Liver (tissue), 9 donors: ENCODE results near the gene LRTM1. TPM values are rescaled to one million over a fixed set of nuclear protein-coding genes. Genes with fewer than 3 reads are reported as not detected.

ENCODE experiments used
- DNase-seq: peaks from one replicate; pipeline ENCODE4 v3.0.0-alpha.2; 2017; ENCODE audit warnings: low spot score
- H3K27ac ChIP-seq, 2 donors: one replicate each; pipeline ENCODE4 v1.7.0; 2013; ENCODE audit warnings: inconsistent platforms in 2 of 2, low read length in 2 of 2, control low read depth in 1 of 2, low read depth in 1 of 2, mild to moderate bottlenecking in 1 of 2
- H3K27me3 ChIP-seq, 4 donors: one replicate each; pipeline versions ENCODE4 v1.6.1 to v1.7.0; 2013; ENCODE audit warnings: low read length in 3 of 4, inconsistent platforms in 1 of 4, mild to moderate bottlenecking in 1 of 4, moderate library complexity in 1 of 4; ENCODE audit not compliant: control insufficient read depth in 4 of 4, insufficient read depth in 4 of 4
- H3K36me3 ChIP-seq, 4 donors: one replicate each; pipeline versions ENCODE4 v1.6.1 to v1.7.0; 2013; ENCODE audit warnings: low read length in 3 of 4, mild to moderate bottlenecking in 3 of 4, low read depth in 1 of 4, moderate library complexity in 1 of 4; ENCODE audit not compliant: control insufficient read depth in 4 of 4, insufficient read depth in 3 of 4
- H3K4me1 ChIP-seq, 4 donors: one replicate each; pipeline versions ENCODE4 v1.6.1 to v1.7.0; 2013; ENCODE audit warnings: low read length in 3 of 4, mild to moderate bottlenecking in 3 of 4, moderate library complexity in 1 of 4; ENCODE audit not compliant: control insufficient read depth in 4 of 4, insufficient read depth in 4 of 4
- H3K4me3 ChIP-seq, 3 donors: one replicate each; pipeline versions ENCODE4 v1.6.1 to v1.7.0; 2013; ENCODE audit warnings: low read length in 3 of 3, control low read depth in 1 of 3, low read depth in 1 of 3, mild to moderate bottlenecking in 1 of 3
- H3K9ac ChIP-seq, 2 donors: one replicate each; pipeline ENCODE4 v1.7.0; 2013; ENCODE audit warnings: low read length in 2 of 2, mild to moderate bottlenecking in 2 of 2, moderate library complexity in 2 of 2, control low read depth in 1 of 2, low read depth in 1 of 2
- H3K9me3 ChIP-seq, 4 donors: one replicate each; pipeline versions ENCODE4 v1.6.1 to v1.7.0; 2013; ENCODE audit warnings: low read length in 3 of 4; ENCODE audit not compliant: control insufficient read depth in 4 of 4
- CTCF ChIP-seq: fragments of 150-350 bp; IDR thresholded peaks from 2 replicates; pipeline ENCODE4 v1.5.1; 2017; ENCODE audit warnings: improper control_type of control experiment, low read depth, low read length; ENCODE audit not compliant: missing input control
- EGR1 ChIP-seq, 2 donors: IDR thresholded peaks; 2 replicates each; pipeline ENCODE4 v1.6.1; 2016 to 2018; ENCODE audit warnings: antibody characterized with exemption in 2 of 2, low read depth in 2 of 2
- FOXA1 ChIP-seq: IDR thresholded peaks from 2 replicates; pipeline ENCODE4 v1.6.1; 2016; ENCODE audit warnings: antibody characterized with exemption
- FOXA2 ChIP-seq: IDR thresholded peaks from 2 replicates; pipeline ENCODE4 v1.6.1; 2016; ENCODE audit warnings: antibody characterized with exemption
- HNF4G ChIP-seq: IDR thresholded peaks from 2 replicates; pipeline ENCODE4 v1.6.1; 2016; ENCODE audit warnings: antibody characterized with exemption
- NR2F2 ChIP-seq: IDR thresholded peaks from 2 replicates; pipeline ENCODE4 v1.6.1; 2016; ENCODE audit warnings: antibody characterized with exemption
- RAD21 ChIP-seq, 2 donors: IDR thresholded peaks; 2 replicates each; pipeline ENCODE4 v1.6.1; 2016; ENCODE audit warnings: antibody characterized with exemption in 2 of 2, mild to moderate bottlenecking in 2 of 2
- RXRA ChIP-seq, 2 donors: IDR thresholded peaks; 2 replicates each; pipeline ENCODE4 v1.6.1; 2017 to 2018; ENCODE audit warnings: antibody characterized with exemption in 2 of 2, mild to moderate bottlenecking in 1 of 2
- SP1 ChIP-seq: IDR thresholded peaks from 2 replicates; pipeline ENCODE4 v1.6.1; 2018; ENCODE audit warnings: antibody characterized with exemption, mild to moderate bottlenecking
- TAF1 ChIP-seq: conservative IDR thresholded peaks from 2 replicates; pipeline ENCODE4 v1.6.1; 2016; ENCODE audit warnings: antibody characterized with exemption, mild to moderate bottlenecking
- WGBS: extraction: QIAGEN DNeasy Blood & Tissue Kit; methylation state at CpG from one replicate; pipeline ENCODE4 v1.1.7; 2013; 5-methylcytosine and 5-hydroxymethylcytosine counted together
- polyA plus RNA-seq, 2 donors: library from polyadenylated mRNA; stranded (reverse) in 1 of 2; unstranded in 1 of 2; fragments of 200-250 nt in 1 of 2; fragments of >200 nt in 1 of 2; fragmentation: Nextera tagmentation in 1 of 2; extraction: Ambion mirVana in 1 of 2; gene quantifications; one replicate each; pipeline versions ENCODE4 v1.2.1 to v1.2.3, GENCODE V29; 2013 to 2015
- total RNA-seq, 2 donors: library from RNA; depleted of rRNA; stranded (reverse); fragments of >200 nt; gene quantifications; one replicate each; pipeline ENCODE4 v1.2.3, GENCODE V29; 2014
- TF ChIP-seq, protein P1 (sequence below): IDR thresholded peaks from 2 replicates; pipeline ENCODE4 v1.6.1; 2016; ENCODE audit warnings: antibody characterized with exemption
- TF ChIP-seq, protein P2 (sequence below): IDR thresholded peaks from 2 replicates; pipeline ENCODE4 v1.6.1; 2016; ENCODE audit warnings: antibody characterized with exemption, mild to moderate bottlenecking
- TF ChIP-seq, protein P3 (sequence below): IDR thresholded peaks from 2 replicates; pipeline ENCODE4 v1.6.1; 2016; ENCODE audit warnings: antibody characterized with exemption
- donor health status: healthy.
- donor health status: healthy.
- donor health status: healthy.
- donor health status: healthy.
- donor health status: healthy.

LRTM1 gene
- total and polyA plus RNA-seq, 4 donors: not detected

- TF ChIP-seq FOXA1 (no peak), RAD21 (IDR thresholded peaks at IDR 0.05) (no peak), EGR1 (IDR thresholded peaks at IDR 0.05; ENCODE audit: low read depth in 2 of 2) (no peak)
- TF ChIP-seq, protein P1, sequence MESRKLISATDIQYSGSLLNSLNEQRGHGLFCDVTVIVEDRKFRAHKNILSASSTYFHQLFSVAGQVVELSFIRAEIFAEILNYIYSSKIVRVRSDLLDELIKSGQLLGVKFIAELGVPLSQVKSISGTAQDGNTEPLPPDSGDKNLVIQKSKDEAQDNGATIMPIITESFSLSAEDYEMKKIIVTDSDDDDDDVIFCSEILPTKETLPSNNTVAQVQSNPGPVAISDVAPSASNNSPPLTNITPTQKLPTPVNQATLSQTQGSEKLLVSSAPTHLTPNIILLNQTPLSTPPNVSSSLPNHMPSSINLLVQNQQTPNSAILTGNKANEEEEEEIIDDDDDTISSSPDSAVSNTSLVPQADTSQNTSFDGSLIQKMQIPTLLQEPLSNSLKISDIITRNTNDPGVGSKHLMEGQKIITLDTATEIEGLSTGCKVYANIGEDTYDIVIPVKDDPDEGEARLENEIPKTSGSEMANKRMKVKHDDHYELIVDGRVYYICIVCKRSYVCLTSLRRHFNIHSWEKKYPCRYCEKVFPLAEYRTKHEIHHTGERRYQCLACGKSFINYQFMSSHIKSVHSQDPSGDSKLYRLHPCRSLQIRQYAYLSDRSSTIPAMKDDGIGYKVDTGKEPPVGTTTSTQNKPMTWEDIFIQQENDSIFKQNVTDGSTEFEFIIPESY: no peak
- DNase-seq: no peak
- Histone ChIP-seq H3K27me3 (peaks cover 0 to 4% (median 0%) of the 10 kb centered on the region in 4 donors), H3K9ac (no peak overlapping the region), H3K4me1 (no peaks in the 10 kb centered on the region), H3K27ac (no peak overlapping the region), H3K36me3 (no peaks in the 10 kb centered on the region), H3K9me3 (no peaks in the 10 kb centered on the region), H3K4me3 (no peak overlapping the region)
- 45% methylated on average over 1 of the region's 1 CpG for WGBS
Measured at GRCh38 chr3:54967731-54968161, 39.9 kb upstream of the LRTM1 start.

- H3K9me3 ChIP-seq: no peaks in the 10 kb centered on the region
- no peaks in the 10 kb centered on the region for H3K36me3 ChIP-seq
- no peak overlapping the region for H3K27ac ChIP-seq
- no peak overlapping the region for H3K4me3 ChIP-seq
- TF ChIP-seq, protein P1: no peak
- TF ChIP-seq HNF4G (no peak), NR2F2 (no peak), FOXA2 (no peak)
- TF ChIP-seq, protein P2, sequence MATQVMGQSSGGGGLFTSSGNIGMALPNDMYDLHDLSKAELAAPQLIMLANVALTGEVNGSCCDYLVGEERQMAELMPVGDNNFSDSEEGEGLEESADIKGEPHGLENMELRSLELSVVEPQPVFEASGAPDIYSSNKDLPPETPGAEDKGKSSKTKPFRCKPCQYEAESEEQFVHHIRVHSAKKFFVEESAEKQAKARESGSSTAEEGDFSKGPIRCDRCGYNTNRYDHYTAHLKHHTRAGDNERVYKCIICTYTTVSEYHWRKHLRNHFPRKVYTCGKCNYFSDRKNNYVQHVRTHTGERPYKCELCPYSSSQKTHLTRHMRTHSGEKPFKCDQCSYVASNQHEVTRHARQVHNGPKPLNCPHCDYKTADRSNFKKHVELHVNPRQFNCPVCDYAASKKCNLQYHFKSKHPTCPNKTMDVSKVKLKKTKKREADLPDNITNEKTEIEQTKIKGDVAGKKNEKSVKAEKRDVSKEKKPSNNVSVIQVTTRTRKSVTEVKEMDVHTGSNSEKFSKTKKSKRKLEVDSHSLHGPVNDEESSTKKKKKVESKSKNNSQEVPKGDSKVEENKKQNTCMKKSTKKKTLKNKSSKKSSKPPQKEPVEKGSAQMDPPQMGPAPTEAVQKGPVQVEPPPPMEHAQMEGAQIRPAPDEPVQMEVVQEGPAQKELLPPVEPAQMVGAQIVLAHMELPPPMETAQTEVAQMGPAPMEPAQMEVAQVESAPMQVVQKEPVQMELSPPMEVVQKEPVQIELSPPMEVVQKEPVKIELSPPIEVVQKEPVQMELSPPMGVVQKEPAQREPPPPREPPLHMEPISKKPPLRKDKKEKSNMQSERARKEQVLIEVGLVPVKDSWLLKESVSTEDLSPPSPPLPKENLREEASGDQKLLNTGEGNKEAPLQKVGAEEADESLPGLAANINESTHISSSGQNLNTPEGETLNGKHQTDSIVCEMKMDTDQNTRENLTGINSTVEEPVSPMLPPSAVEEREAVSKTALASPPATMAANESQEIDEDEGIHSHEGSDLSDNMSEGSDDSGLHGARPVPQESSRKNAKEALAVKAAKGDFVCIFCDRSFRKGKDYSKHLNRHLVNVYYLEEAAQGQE: no peak
- DNase-seq: no peak
- 39% methylated on average over 6 of the region's 6 CpGs for WGBS
- peaks cover 0 to 4% (median 0%) of the 10 kb centered on the region in 4 donors for H3K27me3 ChIP-seq
- no peak overlapping the region for H3K9ac ChIP-seq
- no peaks in the 10 kb centered on the region for H3K4me1 ChIP-seq
Measured at GRCh38 chr3:54966979-54967378, 39.1 kb upstream of the LRTM1 start.

GRCh38 chr3:54965746-54966145 lies 37.9 kb upstream of the LRTM1 start:
- DNase-seq: no peak
- no peaks in the 10 kb centered on the region for H3K4me1 ChIP-seq
- no peaks in the 10 kb centered on the region for H3K9me3 ChIP-seq
- TF ChIP-seq TAF1: no peak
- TF ChIP-seq HNF4G: no peak
- no peak for TF ChIP-seq RXRA (IDR thresholded peaks at IDR 0.05)
- no peak for TF ChIP-seq SP1
- TF ChIP-seq, protein P1: no peak
- TF ChIP-seq, protein P3, sequence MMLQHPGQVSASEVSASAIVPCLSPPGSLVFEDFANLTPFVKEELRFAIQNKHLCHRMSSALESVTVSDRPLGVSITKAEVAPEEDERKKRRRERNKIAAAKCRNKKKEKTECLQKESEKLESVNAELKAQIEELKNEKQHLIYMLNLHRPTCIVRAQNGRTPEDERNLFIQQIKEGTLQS: no peak
- no peak for TF ChIP-seq RAD21 (IDR thresholded peaks at IDR 0.05)
- TF ChIP-seq EGR1 (IDR thresholded peaks at IDR 0.05; ENCODE audit: low read depth in 2 of 2): no peak
- no peak for TF ChIP-seq CTCF
- no peak overlapping the region for H3K27ac ChIP-seq
- H3K36me3 ChIP-seq: no peaks in the 10 kb centered on the region
- WGBS: 81% methylated on average over 6 of the region's 6 CpGs
- H3K9ac ChIP-seq: no peak overlapping the region
- H3K27me3 ChIP-seq: peaks cover 0 to 4% (median 0%) of the 10 kb centered on the region in 4 donors
- H3K4me3 ChIP-seq: no peak overlapping the region
